ENCODE measurements around the gene SCLT1. TPM values are rescaled to one million over a fixed set of nuclear protein-coding genes. Genes with fewer than 3 reads are reported as not detected.

SCLT1 gene
- total RNA-seq, result 10 to 100 TPM in 3 of 4 donors, 1 to 10 TPM in 1; 6.7 to 19.1 (median 13.5) TPM

GRCh38 chr4:129093191-129093920 is at the start of gene SCLT1:
SCLT1 (minus strand) TSS chr4:129093539; CDS start chr4:129093103, 436 bp downstream.
- H3K9me3 ChIP-seq, result no peaks in the 10 kb centered on the region
- TF ChIP-seq POLR2A (IDR thresholded peaks at IDR 0.05), result peak in 3 of 4 donors; percentile 78 to 95 (median 82)
- no peak for TF ChIP-seq CTCF (IDR thresholded peaks at IDR 0.05)
- intact Hi-C loops (cut with DNase I), result no loop called here
- 0 to 8% methylated on average over 10 to 13 of the region's 57 CpGs for WGBS, 2 donors
- no peaks in the 10 kb centered on the region for H3K36me3 ChIP-seq
- peak within 1 kb of the TSS; percentile 85 to 96 (median 88) for H3K4me3 ChIP-seq
- peak within 1 kb of the TSS; percentile 97 to 99 (median 99) for H3K27ac ChIP-seq
- peaks cover 0 to 51% (median 3%) of the 10 kb centered on the region in 3 donors for H3K4me1 ChIP-seq
- H3K27me3 ChIP-seq, result no peaks in the 10 kb centered on the region
- DNase-seq, result peak; percentile 83

GRCh38 chr4:129140521-129140920 is 47.2 kb upstream of the SCLT1 start:
- DNase-seq, result no peak
- H3K4me3 ChIP-seq, result no peak overlapping the region
- no peaks in the 10 kb centered on the region for H3K27me3 ChIP-seq
- TF ChIP-seq CTCF (IDR thresholded peaks at IDR 0.05), result no peak
- TF ChIP-seq POLR2A (IDR thresholded peaks at IDR 0.05), result no peak
- no peaks in the 10 kb centered on the region for H3K9me3 ChIP-seq
- H3K4me1 ChIP-seq, result no peaks in the 10 kb centered on the region
- H3K36me3 ChIP-seq, result no peaks in the 10 kb centered on the region
- WGBS, 2 donors, result 69 to 76% methylated on average over 2 of the region's 2 CpGs
- H3K27ac ChIP-seq, result no peak overlapping the region
- intact Hi-C loops (cut with DNase I), result no loop called here

GRCh38 chr4:129138810-129139496 is 45.6 kb upstream of the SCLT1 start:
- intact Hi-C loops (cut with DNase I), result no loop called here
- no peak for DNase-seq
- 39 to 45% methylated on average over 4 to 6 of the region's 6 CpGs for WGBS, 2 donors

GRCh38 chr4:129136433-129136832 is 43.1 kb upstream of the SCLT1 start:
- intact Hi-C loops (cut with DNase I), result no loop called here
- no peaks in the 10 kb centered on the region for H3K27me3 ChIP-seq
- WGBS, 2 donors, result 93 to 98% methylated on average over 6 to 7 of the region's 8 CpGs
- TF ChIP-seq CTCF (IDR thresholded peaks at IDR 0.05), result no peak
- no peak for TF ChIP-seq POLR2A (IDR thresholded peaks at IDR 0.05)
- no peak overlapping the region for H3K27ac ChIP-seq
- no peak overlapping the region for H3K4me3 ChIP-seq
- no peak for DNase-seq
- peaks cover 0 to 3% (median 0%) of the 10 kb centered on the region in 3 donors for H3K9me3 ChIP-seq
- no peaks in the 10 kb centered on the region for H3K36me3 ChIP-seq
- H3K4me1 ChIP-seq, result no peaks in the 10 kb centered on the region

More at GRCh38 chr4:129138810-129139496, 45.6 kb upstream of the SCLT1 start:
- H3K4me1 ChIP-seq, result no peaks in the 10 kb centered on the region
- no peaks in the 10 kb centered on the region for H3K27me3 ChIP-seq
- H3K9me3 ChIP-seq, result no peaks in the 10 kb centered on the region
- H3K27ac ChIP-seq, result no peak overlapping the region
- no peak overlapping the region for H3K4me3 ChIP-seq
- no peaks in the 10 kb centered on the region for H3K36me3 ChIP-seq
- TF ChIP-seq CTCF (IDR thresholded peaks at IDR 0.05) (no peak), POLR2A (IDR thresholded peaks at IDR 0.05) (no peak)

GRCh38 chr4:129131343-129131742 is 38.0 kb upstream of the SCLT1 start:
- TF ChIP-seq POLR2A (IDR thresholded peaks at IDR 0.05) (no peak), CTCF (IDR thresholded peaks at IDR 0.05) (no peak)
- WGBS, 2 donors, result 71 to 78% methylated on average over 2 of the region's 2 CpGs
- DNase-seq, result no peak
- Histone ChIP-seq H3K36me3 (no peaks in the 10 kb centered on the region), H3K4me1 (no peaks in the 10 kb centered on the region), H3K27me3 (no peaks in the 10 kb centered on the region), H3K4me3 (no peak overlapping the region), H3K9me3 (peaks cover 0 to 8% (median 0%) of the 10 kb centered on the region in 3 donors), H3K27ac (no peak overlapping the region)
- intact Hi-C loops (cut with DNase I), result no loop called here
